Endothelial cell of umbilical vein (primary cell): Measurements from ENCODE around the gene TESPA1. TPM values are rescaled to one million over a fixed set of nuclear protein-coding genes. Genes with fewer than 3 reads are reported as not detected.

Experiments
- BruUV-seq: library from RNA; stranded (reverse); fragments of 400-500 nt; replicated peaks from 2 replicates; lab custom pipeline; 2021; lab: Mats Ljungman, UMichigan
- CTCF ChIA-PET: fragments of 300-600, 350-600 bp; sonication (Branson Sonifier 250); formaldehyde crosslinking; loops from one replicate; lab custom pipeline; 2021; ENCODE audit warnings: antibody characterized with exemption, inconsistent platforms; lab: Charles Lee
- POLR2A ChIA-PET: fragments of 300-600, 350-600 bp; sonication (Branson Sonifier 250); formaldehyde crosslinking; loops from one replicate; lab custom pipeline; 2021; ENCODE audit warnings: antibody characterized with exemption, inconsistent platforms; lab: Charles Lee
- DNase-seq: peaks from one replicate; pipeline ENCODE4 v3.0.0-alpha.2; 2011; ENCODE audit warnings: low read depth, low spot score
- FAIRE-seq: peaks from 2 replicates; lab custom pipeline; 2011; peaks lifted over from hg19 to GRCh38; lab: Jason Lieb, UNC
- H2AFZ ChIP-seq: 2 replicates; pipeline ENCODE4 v1.6.0; 2012; ENCODE audit warnings: low read depth, low read length, control low read depth, inconsistent platforms
- H3K27ac ChIP-seq: 2 replicates; pipeline ENCODE4 v1.5.1; 2011; ENCODE audit warnings: low read depth, mild to moderate bottlenecking, control low read depth, low read length, moderate library complexity; ENCODE audit not compliant: insufficient read depth
- H3K27me3 ChIP-seq, 2 experiments: 2 replicates each; pipeline versions ENCODE4 v1.6.0 to v1.6.1; 2011; ENCODE audit warnings: low read length in 2 of 2, mixed read lengths in 1 of 2; ENCODE audit not compliant: control insufficient read depth in 2 of 2, insufficient read depth in 2 of 2
- H3K36me3 ChIP-seq, 2 experiments: 2 replicates in 1 of 2; 3 replicates in 1 of 2; pipeline ENCODE4 v1.5.1; 2011; ENCODE audit warnings: low read length in 2 of 2, mild to moderate bottlenecking in 1 of 2, moderate library complexity in 1 of 2; ENCODE audit not compliant: control insufficient read depth in 2 of 2, insufficient read depth in 2 of 2; ENCODE audit errors: extremely low read depth in 1 of 2
- H3K4me1 ChIP-seq: 3 replicates; pipeline ENCODE4 v1.5.1; 2011; ENCODE audit warnings: mild to moderate bottlenecking, low read length; ENCODE audit not compliant: control insufficient read depth, insufficient read depth; ENCODE audit errors: extremely low read depth
- H3K4me2 ChIP-seq: 2 replicates; pipeline ENCODE4 v1.6.1; 2011; ENCODE audit warnings: low read length, control low read depth, mixed read lengths; ENCODE audit not compliant: insufficient read depth
- H3K4me3 ChIP-seq, 3 experiments: fragments of 200-600 bp in 1 of 3; sonication (generic), shearing (Covaris generic) in 1 of 3; replicated peaks in 1 of 3; 2 replicates each; pipeline ENCODE4 v1.5.1; 2011 to 2016; ENCODE audit warnings: control low read depth in 3 of 3, low read length in 3 of 3, mild to moderate bottlenecking in 2 of 3, inconsistent platforms in 1 of 3, low read depth in 1 of 3, moderate library complexity in 1 of 3; ENCODE audit not compliant: insufficient read depth in 1 of 3
- H3K79me2 ChIP-seq: 2 replicates; pipeline ENCODE4 v1.6.0; 2012; ENCODE audit warnings: low read length, inconsistent platforms; ENCODE audit not compliant: control insufficient read depth, insufficient read depth
- H3K9ac ChIP-seq: replicated peaks from 2 replicates; pipeline ENCODE3; 2011; ENCODE audit warnings: low read length, control low read depth; ENCODE audit not compliant: insufficient read depth; ENCODE audit errors: extremely low read depth
- H3K9me1 ChIP-seq: replicated peaks from 3 replicates; pipeline ENCODE4 v1.6.0; 2011; ENCODE audit warnings: mild to moderate bottlenecking, low read length; ENCODE audit not compliant: control insufficient read depth, insufficient read depth; ENCODE audit errors: extremely low read depth
- H3K9me3 ChIP-seq: replicated peaks from 2 replicates; pipeline ENCODE4 v1.5.1; 2012; ENCODE audit warnings: low read length, inconsistent platforms; ENCODE audit not compliant: control insufficient read depth, insufficient read depth
- H4K20me1 ChIP-seq: replicated peaks from 2 replicates; pipeline ENCODE3; 2011; ENCODE audit warnings: mild to moderate bottlenecking, low read length; ENCODE audit not compliant: control insufficient read depth, insufficient read depth; ENCODE audit errors: extremely low read depth
- EZH2 ChIP-seq: IDR thresholded peaks from 2 replicates; pipeline ENCODE4 v1.6.1; 2012; ENCODE audit warnings: borderline replicate concordance, low read depth, mild to moderate bottlenecking, moderate library complexity, low read length, inconsistent platforms; ENCODE audit not compliant: severe bottlenecking
- FOS ChIP-seq: IDR thresholded peaks from 2 replicates; pipeline ENCODE4 v1.6.1; 2011; ENCODE audit warnings: mild to moderate bottlenecking, low read length, moderate library complexity, borderline replicate concordance; ENCODE audit not compliant: insufficient read depth
- GATA2 ChIP-seq: IDR thresholded peaks from 2 replicates; pipeline ENCODE4 v1.7.0; 2011; ENCODE audit warnings: low read depth, mild to moderate bottlenecking, moderate library complexity, mixed read lengths, low read length; ENCODE audit not compliant: insufficient read length, insufficient read depth
- JUN ChIP-seq: IDR thresholded peaks from 2 replicates; pipeline ENCODE4 v1.6.1; 2011; ENCODE audit warnings: borderline replicate concordance, low read depth; ENCODE audit not compliant: insufficient read length, insufficient read depth
- MYC ChIP-seq: IDR thresholded peaks from one replicate; pipeline ENCODE4 v1.6.1; 2011; ENCODE audit warnings: mild to moderate bottlenecking, low read depth, low read length
- POLR2A ChIP-seq: IDR thresholded peaks from 2 replicates; pipeline ENCODE4 v1.6.1; 2012; ENCODE audit warnings: low read depth, mild to moderate bottlenecking, control low read depth, low read length
- POLR2AphosphoS5 ChIP-seq: IDR thresholded peaks from 2 replicates; pipeline ENCODE4 v1.6.1; 2012; ENCODE audit warnings: low read depth, mild to moderate bottlenecking, control low read depth, low read length, moderate library complexity; ENCODE audit not compliant: insufficient read depth
- dilution Hi-C: fragments of 300-500 bp; cut with MboI; formaldehyde crosslinking; loops from one replicate; pipeline ENCODE4 v1.15.0; 2019; ENCODE audit warnings: low sequenced_read_pairs; ENCODE audit not compliant: extremely low pct_ligation_motif_present
- intact Hi-C: fragments of 100-400 bp; cut with micrococcal nuclease; formaldehyde crosslinking; loops from one replicate; pipeline ENCODE4 v1.10.0; 2022
- polyA plus RNA-seq, 4 experiments: library from polyadenylated mRNA; depleted of rRNA in 3 of 4; stranded (reverse) in 3 of 4; unstranded in 1 of 4; fragments of >200 nt; gene quantifications; 2 replicates each; pipeline versions ENCODE4 v1.2.1 to v1.2.3, GENCODE V29; 2011 to 2012; ENCODE audit warnings: missing spikeins in 1 of 4
- total RNA-seq: library from RNA; stranded (reverse); gene quantifications from 2 replicates; pipeline ENCODE4 v1.2.3, GENCODE V29; 2021
- TF ChIP-seq, protein P1 (sequence below), 2 donors: IDR thresholded peaks; 1 replicate in 1 of 2; 2 replicates in 1 of 2; pipeline ENCODE4 v1.5.1; 2011; ENCODE audit warnings: low read length in 2 of 2, mild to moderate bottlenecking in 2 of 2, moderate library complexity in 2 of 2, control low read depth in 1 of 2, inconsistent platforms in 1 of 2, low read depth in 1 of 2; ENCODE audit not compliant: insufficient read depth in 1 of 2; ENCODE audit errors: extremely low read depth in 1 of 2
- TF ChIP-seq, protein P2 (sequence below): IDR thresholded peaks from 2 replicates; pipeline ENCODE4 v1.6.1; 2011; ENCODE audit not compliant: insufficient read depth, insufficient read length

Gene TESPA1
- total and polyA plus RNA-seq, 2 donors (not counting 3 experiments of a cell fraction or from before 2014, with no cell fraction given): not detected

DNA sequence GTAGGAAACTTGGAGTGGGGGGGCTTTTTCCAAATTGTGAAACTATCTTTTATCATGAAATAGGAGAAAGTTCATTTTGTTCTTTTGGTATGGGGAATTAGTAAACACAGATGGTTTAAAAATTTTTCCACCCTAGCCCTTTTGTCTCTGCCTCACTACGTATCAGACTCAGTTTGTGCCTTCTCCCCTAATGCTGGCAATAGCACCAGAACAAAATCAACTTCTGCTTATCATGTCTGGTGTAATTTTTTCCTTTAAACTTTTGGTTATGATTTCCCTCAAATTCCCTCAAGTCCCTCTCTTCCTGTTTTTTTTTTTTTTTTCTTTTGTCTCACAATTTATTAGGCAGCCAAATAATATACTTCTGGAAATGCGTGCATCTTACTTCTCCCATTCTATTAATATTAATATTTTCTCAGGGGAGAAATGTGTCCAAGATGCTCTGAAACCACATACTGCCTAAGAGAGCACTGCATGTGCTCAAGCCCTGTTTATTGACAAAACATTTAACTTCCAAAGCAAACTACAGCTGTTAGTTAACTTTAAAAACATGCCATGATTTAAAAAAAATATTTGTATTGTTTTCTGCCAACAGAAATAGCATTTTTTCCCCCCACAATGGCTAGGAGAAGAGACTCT lies 35.4 kb downstream of the TESPA1 start:
- no peak for FAIRE-seq
- no peak overlapping the region for H3K9ac ChIP-seq
- CTCF ChIA-PET: no interaction called here

More for the DNA sequence above, 35.4 kb downstream of the TESPA1 start:
- Histone ChIP-seq H3K79me2 (no peaks in the 10 kb centered on the region), H3K4me1 (no peaks in the 10 kb centered on the region), H3K27ac (no peak overlapping the region), H3K4me2 (no peak overlapping the region), H3K9me1 (no peaks in the 10 kb centered on the region), H3K27me3 (peaks cover 3 to 11% of the 10 kb centered on the region in 2 experiments), H4K20me1 (no peaks in the 10 kb centered on the region), H2AFZ (no peak overlapping the region), H3K36me3 (no peaks in the 10 kb centered on the region), H3K4me3 (no peak overlapping the region), H3K9me3 (no peaks in the 10 kb centered on the region)
- no peak for TF ChIP-seq MYC
- TF ChIP-seq FOS: no peak
- TF ChIP-seq POLR2AphosphoS5: no peak
- TF ChIP-seq GATA2: no peak
- TF ChIP-seq, protein P1, sequence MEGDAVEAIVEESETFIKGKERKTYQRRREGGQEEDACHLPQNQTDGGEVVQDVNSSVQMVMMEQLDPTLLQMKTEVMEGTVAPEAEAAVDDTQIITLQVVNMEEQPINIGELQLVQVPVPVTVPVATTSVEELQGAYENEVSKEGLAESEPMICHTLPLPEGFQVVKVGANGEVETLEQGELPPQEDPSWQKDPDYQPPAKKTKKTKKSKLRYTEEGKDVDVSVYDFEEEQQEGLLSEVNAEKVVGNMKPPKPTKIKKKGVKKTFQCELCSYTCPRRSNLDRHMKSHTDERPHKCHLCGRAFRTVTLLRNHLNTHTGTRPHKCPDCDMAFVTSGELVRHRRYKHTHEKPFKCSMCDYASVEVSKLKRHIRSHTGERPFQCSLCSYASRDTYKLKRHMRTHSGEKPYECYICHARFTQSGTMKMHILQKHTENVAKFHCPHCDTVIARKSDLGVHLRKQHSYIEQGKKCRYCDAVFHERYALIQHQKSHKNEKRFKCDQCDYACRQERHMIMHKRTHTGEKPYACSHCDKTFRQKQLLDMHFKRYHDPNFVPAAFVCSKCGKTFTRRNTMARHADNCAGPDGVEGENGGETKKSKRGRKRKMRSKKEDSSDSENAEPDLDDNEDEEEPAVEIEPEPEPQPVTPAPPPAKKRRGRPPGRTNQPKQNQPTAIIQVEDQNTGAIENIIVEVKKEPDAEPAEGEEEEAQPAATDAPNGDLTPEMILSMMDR (IDR thresholded peaks at IDR 0.05; ENCODE audit: extremely low read depth in 1 of 2, insufficient read depth in 1 of 2, low read depth in 1 of 2, low read length in 2 of 2): no peak
- TF ChIP-seq, protein P2, sequence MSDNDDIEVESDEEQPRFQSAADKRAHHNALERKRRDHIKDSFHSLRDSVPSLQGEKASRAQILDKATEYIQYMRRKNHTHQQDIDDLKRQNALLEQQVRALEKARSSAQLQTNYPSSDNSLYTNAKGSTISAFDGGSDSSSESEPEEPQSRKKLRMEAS: no peak
- TF ChIP-seq JUN: no peak
- no peak for TF ChIP-seq POLR2A
- no peak for TF ChIP-seq EZH2
- intact Hi-C loops (no loop called here), dilution Hi-C loops (no loop called here)
- POLR2A ChIA-PET: no interaction called here
- BruUV-seq: no TSS peak
- no peak for DNase-seq
